Endothelial cell (in vitro differentiated cells): ENCODE measurements around the gene CLCF1. TPM values are rescaled to one million over a fixed set of nuclear protein-coding genes. Genes with fewer than 3 reads are reported as not detected.

Experiments
- DNase-seq: peaks from one replicate; pipeline ENCODE4 v3.0.0; 2021; ENCODE audit warnings: low spot score
- H3K27ac Mint-ChIP-seq: one replicate; pipeline ENCODE4 v1.8.0; 2021; ENCODE audit warnings: mixed read lengths, inconsistent platforms; ENCODE audit not compliant: unreplicated experiment
- H3K27me3 Mint-ChIP-seq: one replicate; pipeline ENCODE4 v1.8.0; 2021; ENCODE audit warnings: mild to moderate bottlenecking, moderate library complexity, mixed read lengths, inconsistent platforms; ENCODE audit not compliant: unreplicated experiment
- H3K36me3 Mint-ChIP-seq: one replicate; pipeline ENCODE4 v1.8.0; 2021; ENCODE audit warnings: mild to moderate bottlenecking, low read depth, mixed read lengths, inconsistent platforms; ENCODE audit not compliant: unreplicated experiment
- H3K4me1 Mint-ChIP-seq: one replicate; pipeline ENCODE4 v1.8.0; 2021; ENCODE audit warnings: mild to moderate bottlenecking, mixed read lengths, inconsistent platforms; ENCODE audit not compliant: unreplicated experiment
- H3K4me3 Mint-ChIP-seq: one replicate; pipeline ENCODE4 v1.8.0; 2021; ENCODE audit warnings: mild to moderate bottlenecking, mixed read lengths, inconsistent platforms; ENCODE audit not compliant: unreplicated experiment
- H3K9me3 Mint-ChIP-seq: one replicate; pipeline ENCODE4 v1.8.0; 2021; ENCODE audit warnings: mixed read lengths, inconsistent platforms; ENCODE audit not compliant: unreplicated experiment
- CTCF ChIP-seq: fragments of 200-600 bp; sonication (generic); IDR thresholded peaks from one replicate; pipeline ENCODE4 v1.5.0; 2021; ENCODE audit warnings: antibody characterized with exemption; ENCODE audit not compliant: unreplicated experiment
- total RNA-seq: library from RNA; stranded (reverse); fragmentation: NEBNext Ultra II Directional; extraction: Animal tissue kit (Norgen Biotek cat#: 25700); gene quantifications from one replicate; pipeline ENCODE4 v1.2.1, GENCODE V29; 2021; ENCODE audit not compliant: unreplicated experiment

The CLCF1 gene
- total RNA-seq, 1 donor from 2014 or later, result 12.6 TPM

- no peaks in the 10 kb centered on the region for H3K9me3 Mint-ChIP-seq
- H3K27ac Mint-ChIP-seq, result peak overlapping the region; percentile 86
- peaks cover 18% of the 10 kb centered on the region for H3K27me3 Mint-ChIP-seq
- TF ChIP-seq CTCF, result peak; percentile 4
- DNase-seq, result no peak
- peak overlapping the region; percentile 96 for H3K4me3 Mint-ChIP-seq
- no peaks in the 10 kb centered on the region for H3K36me3 Mint-ChIP-seq
- peaks cover 4% of the 10 kb centered on the region for H3K4me1 Mint-ChIP-seq
Measured at GRCh38 chr11:67317888-67318555, 55.4 kb downstream of the CLCF1 start.

- DNase-seq, result peak; percentile 99
- H3K27ac Mint-ChIP-seq, result peak overlapping the region; percentile 86
- H3K9me3 Mint-ChIP-seq, result no peaks in the 10 kb centered on the region
- peak overlapping the region; percentile 96 for H3K4me3 Mint-ChIP-seq
- H3K4me1 Mint-ChIP-seq, result peaks cover 4% of the 10 kb centered on the region
- peaks cover 18% of the 10 kb centered on the region for H3K27me3 Mint-ChIP-seq
- H3K36me3 Mint-ChIP-seq, result no peaks in the 10 kb centered on the region
- peak; percentile 80 for TF ChIP-seq CTCF
Measured at GRCh38 chr11:67317205-67317887, 56.1 kb downstream of the CLCF1 start.

GRCh38 chr11:67316882-67317204 is 56.6 kb downstream of the CLCF1 start:
- no peak for DNase-seq

GRCh38 chr11:67315325-67315909 is 58.0 kb downstream of the CLCF1 start:
- Mint-ChIP-seq H3K9me3 (no peaks in the 10 kb centered on the region), H3K27me3 (peaks cover 18% of the 10 kb centered on the region), H3K4me3 (peak overlapping the region; percentile 37), H3K27ac (no peak overlapping the region), H3K4me1 (peaks cover 4% of the 10 kb centered on the region), H3K36me3 (no peaks in the 10 kb centered on the region)
- DNase-seq, result no peak
- no peak for TF ChIP-seq CTCF

More at GRCh38 chr11:67316882-67317204, 56.6 kb downstream of the CLCF1 start:
- Mint-ChIP-seq H3K27me3 (peaks cover 18% of the 10 kb centered on the region), H3K4me3 (peak overlapping the region; percentile 96), H3K27ac (peak overlapping the region; percentile 70), H3K9me3 (no peaks in the 10 kb centered on the region), H3K36me3 (no peaks in the 10 kb centered on the region), H3K4me1 (peaks cover 4% of the 10 kb centered on the region)
- no peak for TF ChIP-seq CTCF

- no peak for TF ChIP-seq CTCF
- Mint-ChIP-seq H3K4me3 (no peak overlapping the region), H3K27ac (peak overlapping the region; percentile 30), H3K4me1 (peaks cover 4% of the 10 kb centered on the region), H3K36me3 (no peaks in the 10 kb centered on the region), H3K9me3 (no peaks in the 10 kb centered on the region), H3K27me3 (peaks cover 14% of the 10 kb centered on the region)
- no peak for DNase-seq
Measured at GRCh38 chr11:67314218-67314617, 59.2 kb downstream of the CLCF1 start.
